Smooth muscle cell (in vitro differentiated cells): Measurements from ENCODE around the gene TMCO4. TPM values are rescaled to one million over a fixed set of nuclear protein-coding genes. Genes with fewer than 3 reads are reported as not detected.

Experiments used
- DNase-seq: peaks from one replicate; lab custom pipeline; 2025; ENCODE audit not compliant: unreplicated experiment; lab: John Stamatoyannopoulos, UW
- H2AFZ ChIP-seq: fragments of 200-600 bp; sonication (generic); 2 replicates; pipeline ENCODE4 v1.6.0; 2016; ENCODE audit warnings: antibody characterized with exemption, low read depth, mild to moderate bottlenecking
- H3F3A ChIP-seq: fragments of 200-600 bp; sonication (generic); 2 replicates; pipeline ENCODE4 v1.6.0; 2017; ENCODE audit warnings: antibody characterized with exemption, low read depth
- H3K27ac ChIP-seq: fragments of 200-600 bp; sonication (generic); 2 replicates; pipeline ENCODE4 v1.5.1; 2016; ENCODE audit warnings: low read depth, mild to moderate bottlenecking
- H3K27me3 ChIP-seq: fragments of 200-600 bp; sonication (generic); 2 replicates; pipeline ENCODE4 v1.6.1; 2016; ENCODE audit warnings: low read depth, mild to moderate bottlenecking
- H3K36me3 ChIP-seq: fragments of 200-600 bp; sonication (generic); 2 replicates; pipeline ENCODE4 v1.5.1; 2016; ENCODE audit warnings: low read depth
- H3K4me1 ChIP-seq: fragments of 200-600 bp; sonication (generic); 2 replicates; pipeline ENCODE4 v1.5.1; 2016; ENCODE audit warnings: low read depth
- H3K4me2 ChIP-seq: fragments of 200-600 bp; sonication (generic); 2 replicates; pipeline ENCODE4 v1.6.0; 2016; ENCODE audit warnings: mild to moderate bottlenecking
- H3K4me3 ChIP-seq: fragments of 200-600 bp; sonication (generic); 2 replicates; pipeline ENCODE4 v1.5.1; 2016; ENCODE audit warnings: mild to moderate bottlenecking
- H3K79me2 ChIP-seq: fragments of 200-600 bp; sonication (generic); 2 replicates; pipeline ENCODE4 v1.6.0; 2016; ENCODE audit warnings: low read depth, mild to moderate bottlenecking
- H3K9ac ChIP-seq: fragments of 200-600 bp; sonication (generic); 2 replicates; pipeline ENCODE4 v1.6.0; 2016; ENCODE audit warnings: low read depth
- H3K9me3 ChIP-seq: fragments of 200-600 bp; sonication (generic); replicated peaks from 2 replicates; pipeline ENCODE4 v1.5.1; 2016; ENCODE audit warnings: low read depth
- H4K20me1 ChIP-seq: fragments of 200-600 bp; sonication (generic); 2 replicates; pipeline ENCODE4 v1.6.0; 2016; ENCODE audit warnings: low read depth
- CTCF ChIP-seq: fragments of 200-600 bp; sonication (generic); IDR thresholded peaks from 2 replicates; pipeline ENCODE4 v1.5.1; 2017; ENCODE audit warnings: borderline replicate concordance, mild to moderate bottlenecking, antibody characterized with exemption; ENCODE audit not compliant: insufficient read depth, poor library complexity, severe bottlenecking
- WGBS: methylation state at CpG from one replicate; pipeline ENCODE4 v1.1.7; 2016; ENCODE audit warnings: low lambda C conversion rate; 5-methylcytosine and 5-hydroxymethylcytosine counted together
- polyA plus RNA-seq: library from polyadenylated mRNA; unstranded; fragments of >200 nt; fragmentation: Nextera tagmentation; extraction: Ambion mirVana; gene quantifications from 2 replicates; pipeline ENCODE4 v1.2.1, GENCODE V29; 2016
- total RNA-seq: library from RNA; depleted of rRNA; stranded (reverse); fragments of >200 nt; gene quantifications from 2 replicates; pipeline ENCODE4 v1.2.3, GENCODE V29; 2014

Gene TMCO4
- total and polyA plus RNA-seq, 2 experiments from 2014 or later: 5.4 to 6.8 TPM

- Histone ChIP-seq H3F3A (no peaks in the 10 kb centered on the region), H2AFZ (no peak overlapping the region), H3K4me3 (no peak overlapping the region), H3K79me2 (no peaks in the 10 kb centered on the region), H3K9me3 (no peaks in the 10 kb centered on the region), H3K27ac (no peak overlapping the region), H3K27me3 (peaks cover 2% of the 10 kb centered on the region), H3K4me1 (no peaks in the 10 kb centered on the region), H3K4me2 (no peak overlapping the region), H3K36me3 (no peaks in the 10 kb centered on the region), H4K20me1 (peaks cover 1% of the 10 kb centered on the region), H3K9ac (no peak overlapping the region)
- 33% methylated on average over 13 of the region's 13 CpGs for WGBS
- TF ChIP-seq CTCF: no peak
- peak; percentile 12 for DNase-seq
These were observed 123.2 kb downstream of the TMCO4 start for GRCh38 chr1:19676438-19676922.

GRCh38 chr1:19675797-19676196 is 123.9 kb downstream of the TMCO4 start:
- no peak for TF ChIP-seq CTCF
- WGBS: 66% methylated on average over 5 of the region's 5 CpGs

GRCh38 chr1:19672237-19672636 is 127.5 kb downstream of the TMCO4 start:
- no peak for TF ChIP-seq CTCF
- peaks cover 28% of the 10 kb centered on the region for H3K27me3 ChIP-seq
- no peak overlapping the region for H3K27ac ChIP-seq
- H4K20me1 ChIP-seq: peaks cover 5% of the 10 kb centered on the region
- no peaks in the 10 kb centered on the region for H3K9me3 ChIP-seq
- no peaks in the 10 kb centered on the region for H3K4me1 ChIP-seq
- no peaks in the 10 kb centered on the region for H3K79me2 ChIP-seq
- H3K9ac ChIP-seq: no peak overlapping the region
- WGBS: 85% methylated on average over 6 of the region's 6 CpGs
- H3K4me3 ChIP-seq: no peak overlapping the region
- no peak overlapping the region for H2AFZ ChIP-seq
- no peaks in the 10 kb centered on the region for H3K36me3 ChIP-seq
- DNase-seq: no peak
- H3F3A ChIP-seq: no peaks in the 10 kb centered on the region
- H3K4me2 ChIP-seq: no peak overlapping the region

More at GRCh38 chr1:19675797-19676196, 123.9 kb downstream of the TMCO4 start:
- H3K4me3 ChIP-seq: no peak overlapping the region
- H3K27ac ChIP-seq: no peak overlapping the region
- no peak for DNase-seq
- H3K36me3 ChIP-seq: no peaks in the 10 kb centered on the region
- H4K20me1 ChIP-seq: peaks cover 5% of the 10 kb centered on the region
- no peaks in the 10 kb centered on the region for H3K79me2 ChIP-seq
- H3F3A ChIP-seq: no peaks in the 10 kb centered on the region
- peaks cover 2% of the 10 kb centered on the region for H3K27me3 ChIP-seq
- no peak overlapping the region for H2AFZ ChIP-seq
- no peaks in the 10 kb centered on the region for H3K4me1 ChIP-seq
- H3K4me2 ChIP-seq: no peak overlapping the region
- H3K9ac ChIP-seq: no peak overlapping the region
- H3K9me3 ChIP-seq: no peaks in the 10 kb centered on the region

- Histone ChIP-seq H3K9me3 (no peaks in the 10 kb centered on the region), H3K27ac (no peak overlapping the region), H3K36me3 (no peaks in the 10 kb centered on the region), H3K4me3 (no peak overlapping the region), H3F3A (no peaks in the 10 kb centered on the region), H3K27me3 (peaks cover 42% of the 10 kb centered on the region), H3K4me1 (no peaks in the 10 kb centered on the region), H4K20me1 (peaks cover 5% of the 10 kb centered on the region), H2AFZ (no peak overlapping the region), H3K79me2 (no peaks in the 10 kb centered on the region), H3K4me2 (no peak overlapping the region), H3K9ac (no peak overlapping the region)
- DNase-seq: no peak
- TF ChIP-seq CTCF: no peak
- WGBS: 72% methylated on average over 4 of the region's 4 CpGs
These were observed 128.9 kb downstream of the TMCO4 start for GRCh38 chr1:19670787-19671186.
